Hepatocyte (in vitro differentiated cells): ENCODE measurements around the gene PLPP4. TPM values are rescaled to one million over a fixed set of nuclear protein-coding genes. Genes with fewer than 3 reads are reported as not detected.

Experiments
- DNase-seq: peaks from one replicate; pipeline ENCODE4 v3.0.0-alpha.2; 2016; ENCODE audit warnings: low spot score
- H2AFZ ChIP-seq: fragments of 200-600 bp; sonication (generic); 2 replicates; pipeline ENCODE4 v1.6.0; 2016; ENCODE audit warnings: antibody characterized with exemption, mild to moderate bottlenecking
- H3K27ac ChIP-seq: fragments of 200-600 bp; sonication (generic); 2 replicates; pipeline ENCODE4 v1.5.1; 2016; ENCODE audit warnings: mild to moderate bottlenecking
- H3K27me3 ChIP-seq: fragments of 200-600 bp; sonication (generic); 2 replicates; pipeline ENCODE4 v1.6.1; 2016
- H3K36me3 ChIP-seq: fragments of 200-600 bp; sonication (generic); replicated peaks from 2 replicates; pipeline ENCODE4 v1.5.1; 2016; ENCODE audit warnings: low read depth; ENCODE audit not compliant: insufficient read depth
- H3K4me1 ChIP-seq: fragments of 200-600 bp; sonication (generic); 2 replicates; pipeline ENCODE4 v1.5.1; 2016; ENCODE audit warnings: mild to moderate bottlenecking, moderate library complexity; ENCODE audit not compliant: insufficient read depth
- H3K4me2 ChIP-seq: fragments of 200-600 bp; sonication (generic); 2 replicates; pipeline ENCODE4 v1.6.0; 2016
- H3K4me3 ChIP-seq: fragments of 200-600 bp; sonication (generic); 2 replicates; pipeline ENCODE4 v1.5.1; 2016; ENCODE audit warnings: mild to moderate bottlenecking
- H3K79me2 ChIP-seq: fragments of 200-600 bp; sonication (generic); 2 replicates; pipeline ENCODE4 v1.6.0; 2017; ENCODE audit warnings: mild to moderate bottlenecking
- H3K9me2 ChIP-seq: fragments of 200-600 bp; sonication (generic); replicated peaks from 2 replicates; pipeline ENCODE4 v1.6.0; 2017; ENCODE audit warnings: mild to moderate bottlenecking; ENCODE audit not compliant: insufficient read depth
- H3K9me3 ChIP-seq: fragments of 200-600 bp; sonication (generic); 2 replicates; pipeline ENCODE4 v1.5.1; 2016; ENCODE audit warnings: low read depth, mild to moderate bottlenecking
- H4K20me1 ChIP-seq: fragments of 200-600 bp; sonication (generic); 2 replicates; pipeline ENCODE4 v1.6.0; 2016; ENCODE audit warnings: mild to moderate bottlenecking; ENCODE audit not compliant: insufficient read depth, poor library complexity, severe bottlenecking
- CTCF ChIP-seq: fragments of 200-600 bp; sonication (generic); IDR thresholded peaks from 2 replicates; pipeline ENCODE4 v1.5.1; 2016; ENCODE audit warnings: antibody characterized with exemption, mild to moderate bottlenecking; ENCODE audit not compliant: poor library complexity
- EZH2 ChIP-seq: fragments of 200-600 bp; sonication (generic); IDR thresholded peaks from 2 replicates; pipeline ENCODE4 v1.6.1; 2016; ENCODE audit warnings: antibody characterized with exemption, mild to moderate bottlenecking, borderline replicate concordance
- EZH2phosphoT487 ChIP-seq: fragments of 200-600 bp; sonication (generic); IDR thresholded peaks from one replicate; pipeline ENCODE4 v1.6.1; 2018; ENCODE audit warnings: antibody characterized with exemption, mild to moderate bottlenecking, low read depth, moderate library complexity; ENCODE audit not compliant: unreplicated experiment, severe bottlenecking
- WGBS: methylation state at CpG from one replicate; pipeline ENCODE4 v1.1.6; 2016; ENCODE audit warnings: low lambda C conversion rate; ENCODE audit errors: missing lambda C conversion rate; 5-methylcytosine and 5-hydroxymethylcytosine counted together
- polyA plus RNA-seq: library from polyadenylated mRNA; unstranded; fragments of >200 nt; fragmentation: Nextera tagmentation; extraction: Ambion mirVana; gene quantifications from 2 replicates; pipeline ENCODE4 v1.2.1, GENCODE V29; 2016
- total RNA-seq: library from RNA; depleted of rRNA; stranded (reverse); fragments of >200 nt; gene quantifications from 2 replicates; pipeline ENCODE4 v1.2.3, GENCODE V29; 2014

The PLPP4 gene
- total and polyA plus RNA-seq, 2 experiments from 2014 or later: 3.4 to 10.8 TPM

- H3K9me2 ChIP-seq: no peaks in the 10 kb centered on the region
- H3K36me3 ChIP-seq: no peaks in the 10 kb centered on the region
- no peaks in the 10 kb centered on the region for H3K4me1 ChIP-seq
- no peak overlapping the region for H3K27ac ChIP-seq
- 65% methylated on average over 1 of the region's 1 CpG for WGBS
- no peak overlapping the region for H3K4me3 ChIP-seq
- TF ChIP-seq CTCF (no peak), EZH2phosphoT487 (no peak), EZH2 (no peak)
- H3K27me3 ChIP-seq: no peaks in the 10 kb centered on the region
- no peak overlapping the region for H3K4me2 ChIP-seq
- no peaks in the 10 kb centered on the region for H3K9me3 ChIP-seq
- no peak for DNase-seq
- H3K79me2 ChIP-seq: no peaks in the 10 kb centered on the region
- H4K20me1 ChIP-seq: no peaks in the 10 kb centered on the region
- no peak overlapping the region for H2AFZ ChIP-seq
Measured at GRCh38 chr10:120632047-120632446, 175.0 kb downstream of the PLPP4 start.

GRCh38 chr10:120632942-120633341 lies 175.9 kb downstream of the PLPP4 start:
- Histone ChIP-seq H3K4me3 (no peak overlapping the region), H3K4me2 (no peak overlapping the region), H3K4me1 (no peaks in the 10 kb centered on the region), H3K27ac (no peak overlapping the region), H4K20me1 (no peaks in the 10 kb centered on the region), H3K9me2 (no peaks in the 10 kb centered on the region), H3K79me2 (no peaks in the 10 kb centered on the region), H3K27me3 (no peaks in the 10 kb centered on the region), H2AFZ (no peak overlapping the region), H3K36me3 (no peaks in the 10 kb centered on the region), H3K9me3 (no peaks in the 10 kb centered on the region)
- 83% methylated on average over 3 of the region's 3 CpGs for WGBS
- TF ChIP-seq EZH2: no peak
- no peak for TF ChIP-seq EZH2phosphoT487
- no peak for DNase-seq

- Histone ChIP-seq H3K36me3 (no peaks in the 10 kb centered on the region), H3K4me1 (no peaks in the 10 kb centered on the region), H3K4me3 (no peak overlapping the region), H2AFZ (no peak overlapping the region), H4K20me1 (no peaks in the 10 kb centered on the region), H3K4me2 (no peak overlapping the region), H3K79me2 (no peaks in the 10 kb centered on the region), H3K9me2 (no peaks in the 10 kb centered on the region), H3K9me3 (no peaks in the 10 kb centered on the region), H3K27ac (no peak overlapping the region), H3K27me3 (no peaks in the 10 kb centered on the region)
- TF ChIP-seq EZH2phosphoT487 (no peak), EZH2 (no peak), CTCF (peak; percentile 3)
- DNase-seq: no peak
- WGBS: 72% methylated on average over 12 of the region's 12 CpGs
Measured at GRCh38 chr10:120634659-120635058, 177.6 kb downstream of the PLPP4 start.
